Skeletal muscle satellite cell (primary cell): Measurements from ENCODE around the gene GBP5. TPM values are rescaled to one million over a fixed set of nuclear protein-coding genes. Genes with fewer than 3 reads are reported as not detected.
A peak's percentile ranks its signal among the peaks of the same experiment; 100 is the strongest.
"Not testable (repeated sequence)": the region's sequence is repeated elsewhere in the genome, so short reads cannot be mapped to it uniquely, and the experiment has no call there.

Source experiments
- H3K27me3 ChIP-seq: 2 replicates; pipeline ENCODE4 v1.7.0; 2013; ENCODE audit warnings: low read length; ENCODE audit not compliant: control insufficient read depth, insufficient read depth
- H3K36me3 ChIP-seq: 2 replicates; pipeline ENCODE4 v1.7.0; 2013; ENCODE audit warnings: mild to moderate bottlenecking, control low read depth, low read length; ENCODE audit not compliant: insufficient read depth
- H3K4me1 ChIP-seq: 2 replicates; pipeline ENCODE4 v1.7.0; 2013; ENCODE audit warnings: low read length; ENCODE audit not compliant: control insufficient read depth, insufficient read depth
- H3K4me2 ChIP-seq: 2 replicates; pipeline ENCODE4 v1.7.0; 2013; ENCODE audit warnings: mild to moderate bottlenecking, low read length
- H3K4me3 ChIP-seq: 2 replicates; pipeline ENCODE4 v1.7.0; 2013; ENCODE audit warnings: low read length
- H3K9ac ChIP-seq: 2 replicates; pipeline ENCODE4 v1.7.0; 2013; ENCODE audit warnings: mild to moderate bottlenecking, low read depth, low read length, moderate library complexity
- H3K9me3 ChIP-seq: replicated peaks from 2 replicates; pipeline ENCODE4 v1.7.0; 2013; ENCODE audit warnings: mild to moderate bottlenecking, control low read depth, low read length
- total RNA-seq: library from RNA; depleted of rRNA; stranded (reverse); fragments of >200 nt; gene quantifications from 2 replicates; pipeline ENCODE4 v1.2.3, GENCODE V29; 2012; rRNA removed

GBP5 gene
- not detected in 2 replicates for total RNA-seq

DNA sequence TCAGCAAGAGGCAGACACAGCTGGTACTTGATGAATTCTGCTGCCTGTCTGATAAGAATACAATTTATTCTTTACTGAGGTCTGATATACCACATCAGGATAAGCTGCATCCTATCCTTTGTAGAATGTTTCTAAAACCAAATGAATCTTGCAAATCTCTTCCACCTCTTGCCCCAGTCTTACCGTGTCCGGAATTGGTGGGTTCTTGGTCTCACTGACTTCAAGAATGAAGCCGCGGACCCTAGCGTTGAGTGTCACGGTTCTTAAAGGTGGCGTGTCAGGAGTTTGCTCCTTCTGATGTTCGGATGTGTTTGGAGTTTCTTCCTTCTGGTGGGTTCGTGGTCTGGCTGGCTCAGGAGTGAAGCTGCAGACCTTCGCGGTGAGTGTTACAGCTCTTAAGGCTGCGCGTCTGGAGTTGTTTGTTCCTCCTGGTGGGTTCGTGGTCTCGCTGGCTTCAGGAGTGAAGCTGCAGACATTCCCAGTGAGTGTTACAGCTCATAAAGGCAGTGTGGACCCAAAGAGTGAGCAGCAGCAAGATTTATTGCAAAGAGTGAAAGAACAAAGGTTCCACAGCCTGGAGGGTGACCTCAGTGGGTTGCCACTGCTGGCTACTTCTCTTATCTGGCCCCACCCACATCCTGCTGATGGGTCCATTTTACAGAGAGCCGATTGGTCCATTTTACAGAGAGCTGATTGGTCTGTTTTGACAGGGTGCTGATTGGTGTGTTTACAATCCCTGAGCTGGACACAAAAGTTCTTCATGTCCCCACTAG, at the start of gene GBP5:
GBP5 (minus strand) TSS at position 592 of the 773 bp plus-strand sequence. CDS start 3,305 bp downstream, outside the sequence.
- H3K36me3 ChIP-seq, H3K27me3 ChIP-seq, H3K9me3 ChIP-seq, H3K4me2 ChIP-seq, H3K9ac ChIP-seq: not testable (repeated sequence)
- Histone ChIP-seq H3K4me3 (peak within 1 kb of the TSS; percentile 21), H3K4me1 (peaks cover 24% of the 10 kb centered on the region)

DNA sequence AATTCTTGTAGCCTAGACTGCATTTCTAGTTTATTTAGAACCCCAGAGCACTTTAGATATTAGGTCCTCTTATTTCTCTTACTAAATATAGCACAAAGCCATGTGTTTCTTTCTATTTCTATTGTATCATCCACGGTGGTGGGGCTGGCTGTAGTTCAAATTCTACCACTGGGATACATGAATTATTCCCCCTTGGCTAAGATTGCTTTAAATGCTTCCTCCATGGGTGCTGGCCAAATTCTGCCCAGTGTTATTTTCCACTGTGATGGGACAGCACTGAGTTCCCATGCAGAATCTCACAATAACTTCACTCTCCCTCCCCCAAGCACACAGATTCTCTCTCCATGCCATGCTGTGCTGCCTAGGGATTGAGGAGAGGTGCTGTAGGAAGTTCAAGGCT, 49.7 kb upstream of the GBP5 start:
- Histone ChIP-seq H3K9ac (no peak overlapping the region), H3K4me3 (no peak overlapping the region), H3K9me3 (no peaks in the 10 kb centered on the region), H3K27me3 (peaks cover 3% of the 10 kb centered on the region), H3K4me1 (no peaks in the 10 kb centered on the region), H3K36me3 (no peaks in the 10 kb centered on the region), H3K4me2 (no peak overlapping the region)

DNA sequence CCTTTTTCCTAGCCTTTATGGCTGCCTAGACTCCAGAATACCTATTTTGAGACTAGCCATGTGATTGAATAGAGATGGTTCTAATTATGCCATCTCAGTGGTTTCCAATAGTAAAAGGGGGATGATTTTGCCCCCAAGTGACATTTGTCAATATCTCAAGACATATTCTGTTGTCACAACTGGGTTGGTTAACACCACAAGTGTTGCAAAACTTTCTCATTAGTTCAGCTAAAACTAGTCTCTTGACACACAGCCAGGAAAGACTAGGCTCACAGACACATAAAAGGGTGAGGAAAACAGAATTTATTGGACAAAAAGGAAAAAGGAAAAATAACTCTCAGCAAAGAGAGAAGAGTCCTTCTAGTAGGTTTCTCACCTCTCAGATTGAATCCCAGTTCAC, 39.9 kb upstream of the GBP5 start:
- no peaks in the 10 kb centered on the region for H3K27me3 ChIP-seq
- H3K9ac ChIP-seq: no peak overlapping the region
- no peaks in the 10 kb centered on the region for H3K36me3 ChIP-seq
- no peaks in the 10 kb centered on the region for H3K9me3 ChIP-seq
- H3K4me1 ChIP-seq: no peaks in the 10 kb centered on the region
- H3K4me3 ChIP-seq: no peak overlapping the region
- no peak overlapping the region for H3K4me2 ChIP-seq

GRCh38 chr1:89311757-89312156, 39.1 kb upstream of the GBP5 start:
- Histone ChIP-seq H3K36me3 (no peaks in the 10 kb centered on the region), H3K9me3 (no peaks in the 10 kb centered on the region), H3K4me1 (no peaks in the 10 kb centered on the region)

GRCh38 chr1:89310976-89311375, 38.3 kb upstream of the GBP5 start:
- Histone ChIP-seq H3K4me2 (peak overlapping the region; percentile 22), H3K4me3 (no peak overlapping the region), H3K36me3 (no peaks in the 10 kb centered on the region), H3K27me3 (no peaks in the 10 kb centered on the region), H3K9me3 (no peaks in the 10 kb centered on the region), H3K9ac (no peak overlapping the region), H3K4me1 (no peaks in the 10 kb centered on the region)

More at GRCh38 chr1:89311757-89312156, 39.1 kb upstream of the GBP5 start:
- Histone ChIP-seq H3K4me2 (no peak overlapping the region), H3K4me3 (no peak overlapping the region), H3K27me3 (no peaks in the 10 kb centered on the region), H3K9ac (no peak overlapping the region)

DNA sequence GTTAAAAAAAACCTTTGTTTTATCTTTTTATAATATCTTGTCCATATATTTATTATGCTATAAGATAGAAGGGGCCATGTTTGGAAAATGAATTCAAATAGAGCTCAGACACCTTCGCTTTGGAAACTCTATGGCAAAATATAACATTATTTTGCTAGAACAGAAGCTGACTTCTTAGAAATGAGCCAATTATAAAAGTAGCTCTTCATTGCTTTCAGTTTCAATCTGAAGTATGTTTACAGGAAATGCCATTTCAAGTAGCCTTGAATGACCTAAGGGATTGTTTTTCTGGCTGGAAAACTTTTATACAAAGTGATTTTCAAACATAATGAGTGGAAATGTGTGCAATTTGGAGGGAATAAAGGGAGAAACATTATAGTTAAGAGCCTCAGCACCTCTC, 37.8 kb upstream of the GBP5 start:
- no peaks in the 10 kb centered on the region for H3K9me3 ChIP-seq
- H3K9ac ChIP-seq: no peak overlapping the region
- H3K4me1 ChIP-seq: no peaks in the 10 kb centered on the region
- H3K4me2 ChIP-seq: peak overlapping the region; percentile 22
- no peaks in the 10 kb centered on the region for H3K36me3 ChIP-seq
- no peaks in the 10 kb centered on the region for H3K27me3 ChIP-seq
- no peak overlapping the region for H3K4me3 ChIP-seq

- Histone ChIP-seq H3K36me3 (no peaks in the 10 kb centered on the region), H3K4me1 (no peaks in the 10 kb centered on the region), H3K27me3 (no peaks in the 10 kb centered on the region)
Observed at GRCh38 chr1:89309828-89310227, 37.2 kb upstream of the GBP5 start.

GRCh38 chr1:89306273-89306672, 33.6 kb upstream of the GBP5 start:
- Histone ChIP-seq H3K4me1 (no peaks in the 10 kb centered on the region), H3K4me2 (no peak overlapping the region), H3K9me3 (no peaks in the 10 kb centered on the region), H3K4me3 (no peak overlapping the region), H3K9ac (no peak overlapping the region), H3K27me3 (no peaks in the 10 kb centered on the region), H3K36me3 (no peaks in the 10 kb centered on the region)

More at GRCh38 chr1:89309828-89310227, 37.2 kb upstream of the GBP5 start:
- Histone ChIP-seq H3K9ac (no peak overlapping the region), H3K9me3 (no peaks in the 10 kb centered on the region), H3K4me2 (no peak overlapping the region), H3K4me3 (no peak overlapping the region)

- Histone ChIP-seq H3K4me2 (no peak overlapping the region), H3K36me3 (no peaks in the 10 kb centered on the region), H3K9me3 (no peaks in the 10 kb centered on the region), H3K4me3 (no peak overlapping the region), H3K9ac (no peak overlapping the region), H3K4me1 (no peaks in the 10 kb centered on the region), H3K27me3 (no peaks in the 10 kb centered on the region)
Observed at GRCh38 chr1:89305493-89305892, 32.8 kb upstream of the GBP5 start.

DNA sequence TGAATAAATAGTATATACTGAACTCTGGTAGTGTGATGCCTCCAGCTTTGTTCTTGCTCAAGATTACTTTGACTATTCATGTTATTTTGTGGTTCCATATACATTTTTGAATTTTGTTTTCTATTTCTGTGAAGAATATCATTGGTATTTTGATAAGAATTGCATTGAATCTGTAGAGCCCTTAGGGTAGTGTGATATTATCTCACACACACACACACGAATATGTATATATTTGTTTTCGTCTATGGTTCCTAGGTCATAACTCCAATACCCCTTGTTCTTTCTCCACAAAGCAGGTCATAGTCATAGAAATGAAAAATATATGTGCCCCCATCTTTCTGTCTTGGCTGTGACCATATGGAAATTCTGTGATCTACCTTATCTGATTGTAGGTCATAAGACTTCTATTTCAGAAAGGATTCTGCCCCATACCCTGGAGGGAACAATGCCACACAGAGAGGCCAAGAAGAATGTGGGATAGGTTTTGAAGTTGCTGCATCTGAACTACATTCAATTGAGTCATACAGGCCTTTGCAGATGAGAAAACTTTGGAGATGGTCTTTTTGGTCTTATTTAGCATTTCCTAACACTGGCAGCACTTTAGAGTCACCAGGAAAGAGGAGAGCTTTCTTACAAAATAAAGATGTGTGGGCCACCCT, 32.0 kb upstream of the GBP5 start:
- no peaks in the 10 kb centered on the region for H3K27me3 ChIP-seq
- no peaks in the 10 kb centered on the region for H3K9me3 ChIP-seq
- H3K9ac ChIP-seq: no peak overlapping the region

GRCh38 chr1:89302697-89303332, 30.2 kb upstream of the GBP5 start:
- no peaks in the 10 kb centered on the region for H3K36me3 ChIP-seq
- no peaks in the 10 kb centered on the region for H3K27me3 ChIP-seq
- no peak overlapping the region for H3K4me2 ChIP-seq
- H3K4me1 ChIP-seq: no peaks in the 10 kb centered on the region
- H3K9me3 ChIP-seq: no peaks in the 10 kb centered on the region
- H3K9ac ChIP-seq: no peak overlapping the region
- H3K4me3 ChIP-seq: no peak overlapping the region

More for the DNA sequence above, 32.0 kb upstream of the GBP5 start:
- H3K4me1 ChIP-seq: no peaks in the 10 kb centered on the region
- H3K4me3 ChIP-seq: no peak overlapping the region
- H3K4me2 ChIP-seq: no peak overlapping the region
- no peaks in the 10 kb centered on the region for H3K36me3 ChIP-seq
